Hepatocyte (in vitro differentiated cells): Measurements from ENCODE around the gene HLX. TPM values are rescaled to one million over a fixed set of nuclear protein-coding genes. Genes with fewer than 3 reads are reported as not detected.

Experiments used
- DNase-seq: peaks from one replicate; pipeline ENCODE4 v3.0.0-alpha.2; 2016; ENCODE audit warnings: low spot score
- H2AFZ ChIP-seq: fragments of 200-600 bp; sonication (generic); 2 replicates; pipeline ENCODE4 v1.6.0; 2016; ENCODE audit warnings: antibody characterized with exemption, mild to moderate bottlenecking
- H3K27ac ChIP-seq: fragments of 200-600 bp; sonication (generic); 2 replicates; pipeline ENCODE4 v1.5.1; 2016; ENCODE audit warnings: mild to moderate bottlenecking
- H3K27me3 ChIP-seq: fragments of 200-600 bp; sonication (generic); 2 replicates; pipeline ENCODE4 v1.6.1; 2016
- H3K36me3 ChIP-seq: fragments of 200-600 bp; sonication (generic); replicated peaks from 2 replicates; pipeline ENCODE4 v1.5.1; 2016; ENCODE audit warnings: low read depth; ENCODE audit not compliant: insufficient read depth
- H3K4me1 ChIP-seq: fragments of 200-600 bp; sonication (generic); 2 replicates; pipeline ENCODE4 v1.5.1; 2016; ENCODE audit warnings: mild to moderate bottlenecking, moderate library complexity; ENCODE audit not compliant: insufficient read depth
- H3K4me2 ChIP-seq: fragments of 200-600 bp; sonication (generic); 2 replicates; pipeline ENCODE4 v1.6.0; 2016
- H3K4me3 ChIP-seq: fragments of 200-600 bp; sonication (generic); 2 replicates; pipeline ENCODE4 v1.5.1; 2016; ENCODE audit warnings: mild to moderate bottlenecking
- H3K79me2 ChIP-seq: fragments of 200-600 bp; sonication (generic); 2 replicates; pipeline ENCODE4 v1.6.0; 2017; ENCODE audit warnings: mild to moderate bottlenecking
- H3K9me2 ChIP-seq: fragments of 200-600 bp; sonication (generic); replicated peaks from 2 replicates; pipeline ENCODE4 v1.6.0; 2017; ENCODE audit warnings: mild to moderate bottlenecking; ENCODE audit not compliant: insufficient read depth
- H3K9me3 ChIP-seq: fragments of 200-600 bp; sonication (generic); 2 replicates; pipeline ENCODE4 v1.5.1; 2016; ENCODE audit warnings: low read depth, mild to moderate bottlenecking
- H4K20me1 ChIP-seq: fragments of 200-600 bp; sonication (generic); 2 replicates; pipeline ENCODE4 v1.6.0; 2016; ENCODE audit warnings: mild to moderate bottlenecking; ENCODE audit not compliant: insufficient read depth, poor library complexity, severe bottlenecking
- CTCF ChIP-seq: fragments of 200-600 bp; sonication (generic); IDR thresholded peaks from 2 replicates; pipeline ENCODE4 v1.5.1; 2016; ENCODE audit warnings: antibody characterized with exemption, mild to moderate bottlenecking; ENCODE audit not compliant: poor library complexity
- EZH2 ChIP-seq: fragments of 200-600 bp; sonication (generic); IDR thresholded peaks from 2 replicates; pipeline ENCODE4 v1.6.1; 2016; ENCODE audit warnings: antibody characterized with exemption, mild to moderate bottlenecking, borderline replicate concordance
- EZH2phosphoT487 ChIP-seq: fragments of 200-600 bp; sonication (generic); IDR thresholded peaks from one replicate; pipeline ENCODE4 v1.6.1; 2018; ENCODE audit warnings: antibody characterized with exemption, mild to moderate bottlenecking, low read depth, moderate library complexity; ENCODE audit not compliant: unreplicated experiment, severe bottlenecking
- WGBS: methylation state at CpG from one replicate; pipeline ENCODE4 v1.1.6; 2016; ENCODE audit warnings: low lambda C conversion rate; ENCODE audit errors: missing lambda C conversion rate; 5-methylcytosine and 5-hydroxymethylcytosine counted together
- polyA plus RNA-seq: library from polyadenylated mRNA; unstranded; fragments of >200 nt; fragmentation: Nextera tagmentation; extraction: Ambion mirVana; gene quantifications from 2 replicates; pipeline ENCODE4 v1.2.1, GENCODE V29; 2016
- total RNA-seq: library from RNA; depleted of rRNA; stranded (reverse); fragments of >200 nt; gene quantifications from 2 replicates; pipeline ENCODE4 v1.2.3, GENCODE V29; 2014

The HLX gene
- total and polyA plus RNA-seq, 2 experiments from 2014 or later, result 1.4 to 6.1 TPM

GRCh38 chr1:220894025-220894923 lies 15.0 kb downstream of the HLX start:
- no peak for TF ChIP-seq CTCF
- TF ChIP-seq EZH2phosphoT487, result no peak
- TF ChIP-seq EZH2, result peak; percentile 96
- Histone ChIP-seq H3K4me2 (peak overlapping the region; percentile 89), H3K4me3 (peak overlapping the region; percentile 18), H3K9me2 (no peaks in the 10 kb centered on the region), H3K36me3 (no peaks in the 10 kb centered on the region), H3K79me2 (no peaks in the 10 kb centered on the region), H3K27ac (no peak overlapping the region), H3K9me3 (no peaks in the 10 kb centered on the region), H2AFZ (peak overlapping the region; percentile 76), H3K4me1 (peaks cover 17% of the 10 kb centered on the region), H4K20me1 (no peaks in the 10 kb centered on the region), H3K27me3 (peaks cover 95% of the 10 kb centered on the region)
- DNase-seq, result no peak
- WGBS, result 5% methylated on average over 71 of the region's 71 CpGs

- Histone ChIP-seq H3K4me1 (peaks cover 17% of the 10 kb centered on the region), H3K36me3 (no peaks in the 10 kb centered on the region), H3K9me3 (no peaks in the 10 kb centered on the region), H3K4me2 (peak overlapping the region; percentile 89), H3K27ac (no peak overlapping the region), H3K4me3 (no peak overlapping the region), H3K27me3 (peaks cover 92% of the 10 kb centered on the region), H3K79me2 (no peaks in the 10 kb centered on the region), H3K9me2 (no peaks in the 10 kb centered on the region), H2AFZ (no peak overlapping the region), H4K20me1 (no peaks in the 10 kb centered on the region)
- no peak for TF ChIP-seq EZH2
- TF ChIP-seq CTCF, result no peak
- no peak for TF ChIP-seq EZH2phosphoT487
- no peak for DNase-seq
- 21% methylated on average over 13 of the region's 13 CpGs for WGBS
Observed at GRCh38 chr1:220894924-220895256, 15.6 kb downstream of the HLX start.

- Histone ChIP-seq H3K79me2 (no peaks in the 10 kb centered on the region), H4K20me1 (no peaks in the 10 kb centered on the region), H3K9me3 (no peaks in the 10 kb centered on the region), H2AFZ (no peak overlapping the region), H3K4me2 (peak overlapping the region; percentile 44), H3K4me1 (peaks cover 17% of the 10 kb centered on the region), H3K4me3 (no peak overlapping the region), H3K27me3 (peaks cover 86% of the 10 kb centered on the region), H3K9me2 (no peaks in the 10 kb centered on the region), H3K36me3 (no peaks in the 10 kb centered on the region), H3K27ac (no peak overlapping the region)
- DNase-seq, result no peak
- peak; percentile 78 for TF ChIP-seq EZH2
- no peak for TF ChIP-seq CTCF
- WGBS, result 9% methylated on average over 35 of the region's 35 CpGs
Observed at GRCh38 chr1:220895412-220895946, 16.2 kb downstream of the HLX start.
